Choroid plexus epithelial cell (primary cell): ENCODE data around the gene PANK1.
A peak's percentile ranks its signal among the peaks of the same experiment; 100 is the strongest.
"Not testable (repeated sequence)": the region's sequence is repeated elsewhere in the genome, so short reads cannot be mapped to it uniquely, and the experiment has no call there.

ENCODE experiments used
- DNase-seq: peaks from one replicate; pipeline ENCODE4 v3.0.0-alpha.2; 2010; ENCODE audit warnings: low read depth
- H3K4me3 ChIP-seq: 2 replicates; pipeline ENCODE4 v1.5.1; 2011; ENCODE audit warnings: low read depth, mild to moderate bottlenecking, control low read depth, low read length, moderate library complexity
- TF ChIP-seq, protein P1 (sequence below): conservative IDR thresholded peaks from 2 replicates; pipeline ENCODE4 v1.5.1; 2011; ENCODE audit warnings: low read depth, mild to moderate bottlenecking, control low read depth, inconsistent platforms, low read length, moderate library complexity

Gene PANK1

DNA sequence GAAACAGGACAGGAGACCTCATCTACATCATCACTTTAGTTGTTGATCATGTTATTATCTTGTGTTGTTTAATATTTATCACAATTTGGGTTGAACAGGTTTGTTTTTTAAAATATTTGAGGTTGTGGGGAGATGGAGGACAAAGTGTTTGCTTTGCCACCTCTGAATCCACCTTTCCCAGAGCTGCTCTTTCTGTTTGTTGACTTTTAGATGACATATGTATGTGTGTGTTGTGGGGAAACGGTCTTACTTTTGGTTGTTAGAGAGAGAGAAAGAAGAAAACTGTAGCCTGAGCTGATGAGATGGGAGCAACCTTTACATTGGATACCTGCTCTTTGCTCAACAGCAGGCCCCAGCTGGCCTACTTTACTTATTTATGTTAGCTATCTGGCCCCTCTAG is 90.6 kb downstream of the PANK1 start:
- no peak overlapping the region for H3K4me3 ChIP-seq
- DNase-seq: peak; percentile 18
- TF ChIP-seq, protein P1, sequence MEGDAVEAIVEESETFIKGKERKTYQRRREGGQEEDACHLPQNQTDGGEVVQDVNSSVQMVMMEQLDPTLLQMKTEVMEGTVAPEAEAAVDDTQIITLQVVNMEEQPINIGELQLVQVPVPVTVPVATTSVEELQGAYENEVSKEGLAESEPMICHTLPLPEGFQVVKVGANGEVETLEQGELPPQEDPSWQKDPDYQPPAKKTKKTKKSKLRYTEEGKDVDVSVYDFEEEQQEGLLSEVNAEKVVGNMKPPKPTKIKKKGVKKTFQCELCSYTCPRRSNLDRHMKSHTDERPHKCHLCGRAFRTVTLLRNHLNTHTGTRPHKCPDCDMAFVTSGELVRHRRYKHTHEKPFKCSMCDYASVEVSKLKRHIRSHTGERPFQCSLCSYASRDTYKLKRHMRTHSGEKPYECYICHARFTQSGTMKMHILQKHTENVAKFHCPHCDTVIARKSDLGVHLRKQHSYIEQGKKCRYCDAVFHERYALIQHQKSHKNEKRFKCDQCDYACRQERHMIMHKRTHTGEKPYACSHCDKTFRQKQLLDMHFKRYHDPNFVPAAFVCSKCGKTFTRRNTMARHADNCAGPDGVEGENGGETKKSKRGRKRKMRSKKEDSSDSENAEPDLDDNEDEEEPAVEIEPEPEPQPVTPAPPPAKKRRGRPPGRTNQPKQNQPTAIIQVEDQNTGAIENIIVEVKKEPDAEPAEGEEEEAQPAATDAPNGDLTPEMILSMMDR: no peak

DNA sequence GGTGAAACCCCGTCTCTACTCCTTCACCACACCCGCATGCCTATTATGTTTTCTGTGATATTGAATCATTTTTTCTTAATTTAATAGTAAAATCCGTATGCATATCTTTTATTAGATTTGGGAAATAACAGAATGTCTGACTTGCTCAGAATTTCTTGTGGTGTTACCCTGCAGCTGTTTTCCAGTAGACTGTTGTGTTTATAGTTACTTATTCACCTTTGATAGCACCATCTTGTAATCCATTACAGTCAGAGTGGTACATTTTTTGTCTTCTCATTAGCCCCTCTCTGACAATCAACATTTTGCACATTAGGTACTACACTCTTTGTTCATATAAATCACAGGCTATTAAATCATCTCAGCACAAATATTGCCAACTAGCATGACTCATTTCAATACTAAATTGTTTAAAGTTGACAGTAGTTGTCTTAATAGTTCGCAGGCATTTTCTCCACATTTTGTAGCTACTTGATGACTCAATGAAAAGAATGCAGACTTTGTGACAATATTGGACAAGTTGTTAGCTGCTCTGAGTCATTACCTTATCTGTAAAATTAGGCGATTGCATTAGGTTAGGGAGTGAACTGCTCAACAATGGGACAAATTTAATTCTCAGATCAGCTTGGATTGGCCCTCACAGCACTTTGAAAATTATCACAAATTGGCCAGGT is 91.8 kb downstream of the PANK1 start:
- H3K4me3 ChIP-seq: no peak overlapping the region
- DNase-seq: peak; percentile 93
- TF ChIP-seq, protein P1: no peak

- TF ChIP-seq, protein P1: no peak
- no peak overlapping the region for H3K4me3 ChIP-seq
- no peak for DNase-seq
Observed at GRCh38 chr10:89552213-89552612, 92.8 kb downstream of the PANK1 start.

- peak; percentile 26 for DNase-seq
- H3K4me3 ChIP-seq: no peak overlapping the region
- TF ChIP-seq, protein P1: no peak
Observed at GRCh38 chr10:89550509-89550908, 94.5 kb downstream of the PANK1 start.

- no peak for DNase-seq
- H3K4me3 ChIP-seq: no peak overlapping the region
- TF ChIP-seq, protein P1: no peak
Observed at GRCh38 chr10:89549510-89549909, 95.5 kb downstream of the PANK1 start.

DNA sequence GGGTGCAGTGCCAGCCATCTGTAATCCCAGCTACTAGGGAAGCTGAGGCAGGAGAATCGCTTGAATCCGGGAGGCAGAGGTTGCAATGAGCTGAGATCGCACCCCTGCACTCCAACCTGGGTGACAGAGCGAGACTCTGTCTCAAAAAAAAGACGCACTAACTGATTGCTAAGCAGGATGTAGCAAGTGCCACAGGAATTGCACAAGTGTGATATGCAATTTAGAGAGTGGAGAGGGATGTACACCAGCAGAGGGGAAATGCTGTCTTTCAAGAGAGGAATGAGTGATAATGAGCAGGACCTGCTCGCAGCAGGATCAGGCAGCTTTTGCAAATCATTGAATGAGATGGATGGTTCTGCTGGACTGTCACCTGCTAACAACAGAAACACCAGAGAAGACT is 96.4 kb downstream of the PANK1 start:
- DNase-seq: no peak
- no peak overlapping the region for H3K4me3 ChIP-seq
- TF ChIP-seq, protein P1: no peak

DNA sequence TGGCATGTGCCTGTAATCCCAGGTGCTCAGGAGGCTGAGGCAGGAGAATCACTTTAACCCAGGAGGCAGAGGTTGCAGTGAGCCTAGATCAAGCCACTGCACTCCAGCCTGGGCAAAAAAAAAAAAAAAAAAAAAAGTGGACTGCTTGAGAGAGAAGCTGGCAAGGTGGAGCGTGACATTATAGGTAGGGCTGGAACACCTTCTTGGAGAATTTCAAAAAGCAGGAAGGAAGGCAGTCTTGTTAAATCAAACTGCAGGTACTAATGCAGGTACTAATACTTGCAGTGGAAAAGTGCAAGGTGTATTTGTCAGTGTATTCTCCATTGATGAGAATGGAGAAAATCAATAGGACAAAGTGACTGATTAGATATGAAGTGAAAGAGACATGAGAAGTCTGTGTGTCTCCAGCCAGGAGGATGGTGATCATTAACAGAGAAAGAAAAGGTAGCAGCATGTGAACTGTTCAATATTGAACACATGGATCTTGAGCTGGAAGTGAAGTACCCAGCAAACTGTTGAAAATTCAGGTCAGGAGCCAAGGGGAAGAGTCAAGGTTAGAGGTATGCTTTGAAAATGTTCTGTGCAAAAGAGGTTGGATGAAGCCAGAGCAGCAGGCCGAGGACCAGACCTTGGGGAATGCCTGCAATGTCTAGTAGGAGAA is 97.1 kb downstream of the PANK1 start:
- no peak overlapping the region for H3K4me3 ChIP-seq
- TF ChIP-seq, protein P1: no peak
- no peak for DNase-seq

GRCh38 chr10:89546651-89547050 is 98.4 kb downstream of the PANK1 start:
- DNase-seq, H3K4me3 ChIP-seq: not testable (repeated sequence)
